Measurements from ENCODE around the gene ETDC. TPM values are rescaled to one million over a fixed set of nuclear protein-coding genes. Genes with fewer than 3 reads are reported as not detected.
"Not testable (repeated sequence)": the region's sequence is repeated elsewhere in the genome, so short reads cannot be mapped to it uniquely, and the experiment has no call there.

The ETDC gene
- total RNA-seq (2021), result not detected in 2 replicates
- long read RNA-seq, result 0 reads

GRCh38 chrX:135309430-135309923 is at the start of gene ETDC:
Gene ETDC, plus strand, starts transcription at chrX:135309480. Its CDS starts 0 bp downstream, at chrX:135309480.
- Histone ChIP-seq H3K23me2 (ENCODE audit: insufficient read length, low read depth, low read length, poor library complexity, severe bottlenecking) (no peaks in the 10 kb centered on the region), H2AFZ (ENCODE audit: low read length) (no peak within 1 kb of the TSS), H3K4ac (ENCODE audit: low read depth, low read length) (no peak within 1 kb of the TSS), H2BK20ac (ENCODE audit: low read depth, low read length, poor library complexity, severe bottlenecking) (no peak within 1 kb of the TSS), H3K9ac (ENCODE audit: extremely low read depth, insufficient read length, low read length) (no peak within 1 kb of the TSS), H3K56ac (ENCODE audit: insufficient read length, low read depth, low read length) (no peak within 1 kb of the TSS), H3K4me1 (ENCODE audit: insufficient read depth, low read length) (no peaks in the 10 kb centered on the region), H3T11ph (ENCODE audit: low read length) (no peak within 1 kb of the TSS), H3K27me3 (ENCODE audit: insufficient read depth, low read length) (no peaks in the 10 kb centered on the region), H3K4me2 (ENCODE audit: insufficient read depth, insufficient read length, low read length) (no peak within 1 kb of the TSS), H2BK120ac (ENCODE audit: low read depth, low read length, poor library complexity, severe bottlenecking) (no peak within 1 kb of the TSS), H2BK5ac (ENCODE audit: insufficient read length, low read length) (no peak within 1 kb of the TSS), H2BK15ac (ENCODE audit: low read depth, low read length) (no peak within 1 kb of the TSS), H4K8ac (replicated peaks; ENCODE audit: insufficient read length, low read depth, low read length) (no peak within 1 kb of the TSS), H4K91ac (ENCODE audit: insufficient read length, low read depth, low read length) (no peak within 1 kb of the TSS), H4K5ac (ENCODE audit: insufficient read length, low read depth, low read length) (no peak within 1 kb of the TSS), H2BK12ac (ENCODE audit: insufficient read length, low read depth, low read length) (no peak within 1 kb of the TSS), H4K20me1 (ENCODE audit: control insufficient read depth, insufficient read depth, insufficient read length) (no peaks in the 10 kb centered on the region), H3K79me1 (ENCODE audit: insufficient read depth, low read depth, low read length, poor library complexity, severe bottlenecking) (no peaks in the 10 kb centered on the region), H3K18ac (ENCODE audit: insufficient read length, low read depth, low read length) (no peak within 1 kb of the TSS), H3K79me2 (ENCODE audit: insufficient read depth, low read length) (no peaks in the 10 kb centered on the region), H3K9me3 (ENCODE audit: control insufficient read depth, low read depth, low read length) (peaks cover 40% of the 10 kb centered on the region), H3K27ac (ENCODE audit: insufficient read length, low read depth, low read length) (no peak within 1 kb of the TSS), H3K23ac (ENCODE audit: insufficient read length, low read depth, low read length) (no peak within 1 kb of the TSS), H3K14ac (ENCODE audit: insufficient read depth, low read length) (no peak within 1 kb of the TSS), H2AK5ac (ENCODE audit: insufficient read length, low read length) (no peak within 1 kb of the TSS)
- Mint-ChIP-seq H3K27me3 (ENCODE audit: low read depth) (no peaks in the 10 kb centered on the region), H3K9me3 (peaks cover 70 to 81% of the 10 kb centered on the region in 2 experiments), H3K4me1 (peaks cover 16 to 19% of the 10 kb centered on the region in 2 experiments), H3K36me3 (ENCODE audit: insufficient read depth in 1 of 3, low read depth in 3 of 3) (peaks cover 2 to 21% (median 15%) of the 10 kb centered on the region in 3 experiments; a peak in 6 of 7 replicates), H3K27ac (no peak within 1 kb of the TSS; a peak in 1 of 7 replicates), H3K4me3 (no peak within 1 kb of the TSS)
- WGBS (ENCODE audit: extremely low coverage, insufficient read length, low lambda C conversion rate), result no CpG with 5 or more reads among the region's 1 CpG
- TF ChIP-seq CTCF (conservative IDR thresholded peaks at IDR 0.05), result no peak
- DNase-seq, result no peak

- H4K5ac ChIP-seq (ENCODE audit: insufficient read length, low read depth, low read length); H3K23ac ChIP-seq (ENCODE audit: insufficient read length, low read depth, low read length); H2BK120ac ChIP-seq (ENCODE audit: low read depth, low read length, poor library complexity, severe bottlenecking); H3K27ac ChIP-seq (ENCODE audit: insufficient read length, low read depth, low read length); H3K27me3 ChIP-seq (ENCODE audit: insufficient read depth, low read length); H3K18ac ChIP-seq (ENCODE audit: insufficient read length, low read depth, low read length); H2BK20ac ChIP-seq (ENCODE audit: low read depth, low read length, poor library complexity, severe bottlenecking); H3K23me2 ChIP-seq (ENCODE audit: insufficient read length, low read depth, low read length, poor library complexity, severe bottlenecking); H3K79me1 ChIP-seq (ENCODE audit: insufficient read depth, low read depth, low read length, poor library complexity, severe bottlenecking); H3K4me3 Mint-ChIP-seq; H3K27ac Mint-ChIP-seq; H3K9ac ChIP-seq (ENCODE audit: extremely low read depth, insufficient read length, low read length); H2BK15ac ChIP-seq (ENCODE audit: low read depth, low read length); H3K4ac ChIP-seq (ENCODE audit: low read depth, low read length); H2BK5ac ChIP-seq (ENCODE audit: insufficient read length, low read length); H3K4me1 ChIP-seq (ENCODE audit: insufficient read depth, low read length); H3K79me2 ChIP-seq (ENCODE audit: insufficient read depth, low read length); H4K91ac ChIP-seq (ENCODE audit: insufficient read length, low read depth, low read length); H3K14ac ChIP-seq (ENCODE audit: insufficient read depth, low read length); H4K8ac ChIP-seq (replicated peaks; ENCODE audit: insufficient read length, low read depth, low read length); H4K20me1 ChIP-seq (ENCODE audit: control insufficient read depth, insufficient read depth, insufficient read length); H3K27me3 Mint-ChIP-seq (ENCODE audit: low read depth); H2AFZ ChIP-seq (ENCODE audit: low read length); DNase-seq; H2BK12ac ChIP-seq (ENCODE audit: insufficient read length, low read depth, low read length); H3K4me2 ChIP-seq (ENCODE audit: insufficient read depth, insufficient read length, low read length); H3K56ac ChIP-seq (ENCODE audit: insufficient read length, low read depth, low read length); H3T11ph ChIP-seq (ENCODE audit: low read length); H2AK5ac ChIP-seq (ENCODE audit: insufficient read length, low read length); H3K4me1 Mint-ChIP-seq: not testable (repeated sequence)
- Mint-ChIP-seq H3K36me3 (ENCODE audit: insufficient read depth in 1 of 3, low read depth in 3 of 3) (peaks cover 5 to 25% (median 10%) of the 10 kb centered on the region in 3 experiments; a peak in 6 of 7 replicates), H3K9me3 (peaks cover 67 to 73% of the 10 kb centered on the region in 2 experiments)
- H3K9me3 ChIP-seq (ENCODE audit: control insufficient read depth, low read depth, low read length), result peaks cover 16% of the 10 kb centered on the region
- no CpG with 5 or more reads among the region's 2 CpGs for WGBS (ENCODE audit: extremely low coverage, insufficient read length, low lambda C conversion rate)
Observed at GRCh38 chrX:135260976-135261375, 48.3 kb upstream of the ETDC start.

Data from H9 (cell line).